Endothelial cell of umbilical vein (primary cell): ENCODE data around the gene SLC13A1. TPM values are rescaled to one million over a fixed set of nuclear protein-coding genes. Genes with fewer than 3 reads are reported as not detected.

Experiments
- BruUV-seq: library from RNA; stranded (reverse); fragments of 400-500 nt; replicated peaks from 2 replicates; lab custom pipeline; 2021; lab: Mats Ljungman, UMichigan
- CTCF ChIA-PET: fragments of 300-600, 350-600 bp; sonication (Branson Sonifier 250); formaldehyde crosslinking; loops from one replicate; lab custom pipeline; 2021; ENCODE audit warnings: antibody characterized with exemption, inconsistent platforms; lab: Charles Lee
- POLR2A ChIA-PET: fragments of 300-600, 350-600 bp; sonication (Branson Sonifier 250); formaldehyde crosslinking; loops from one replicate; lab custom pipeline; 2021; ENCODE audit warnings: antibody characterized with exemption, inconsistent platforms; lab: Charles Lee
- DNase-seq: peaks from one replicate; pipeline ENCODE4 v3.0.0-alpha.2; 2011; ENCODE audit warnings: low read depth, low spot score
- FAIRE-seq: peaks from 2 replicates; lab custom pipeline; 2011; peaks lifted over from hg19 to GRCh38; lab: Jason Lieb, UNC
- H2AFZ ChIP-seq: 2 replicates; pipeline ENCODE4 v1.6.0; 2012; ENCODE audit warnings: low read depth, low read length, control low read depth, inconsistent platforms
- H3K27ac ChIP-seq: 2 replicates; pipeline ENCODE4 v1.5.1; 2011; ENCODE audit warnings: low read depth, mild to moderate bottlenecking, control low read depth, low read length, moderate library complexity; ENCODE audit not compliant: insufficient read depth
- H3K27me3 ChIP-seq, 2 experiments: 2 replicates each; pipeline versions ENCODE4 v1.6.0 to v1.6.1; 2011; ENCODE audit warnings: low read length in 2 of 2, mixed read lengths in 1 of 2; ENCODE audit not compliant: control insufficient read depth in 2 of 2, insufficient read depth in 2 of 2
- H3K36me3 ChIP-seq, 2 experiments: 2 replicates in 1 of 2; 3 replicates in 1 of 2; pipeline ENCODE4 v1.5.1; 2011; ENCODE audit warnings: low read length in 2 of 2, mild to moderate bottlenecking in 1 of 2, moderate library complexity in 1 of 2; ENCODE audit not compliant: control insufficient read depth in 2 of 2, insufficient read depth in 2 of 2; ENCODE audit errors: extremely low read depth in 1 of 2
- H3K4me1 ChIP-seq: 3 replicates; pipeline ENCODE4 v1.5.1; 2011; ENCODE audit warnings: mild to moderate bottlenecking, low read length; ENCODE audit not compliant: control insufficient read depth, insufficient read depth; ENCODE audit errors: extremely low read depth
- H3K4me2 ChIP-seq: 2 replicates; pipeline ENCODE4 v1.6.1; 2011; ENCODE audit warnings: low read length, control low read depth, mixed read lengths; ENCODE audit not compliant: insufficient read depth
- H3K4me3 ChIP-seq, 3 experiments: fragments of 200-600 bp in 1 of 3; sonication (generic), shearing (Covaris generic) in 1 of 3; replicated peaks in 1 of 3; 2 replicates each; pipeline ENCODE4 v1.5.1; 2011 to 2016; ENCODE audit warnings: control low read depth in 3 of 3, low read length in 3 of 3, mild to moderate bottlenecking in 2 of 3, inconsistent platforms in 1 of 3, low read depth in 1 of 3, moderate library complexity in 1 of 3; ENCODE audit not compliant: insufficient read depth in 1 of 3
- H3K79me2 ChIP-seq: 2 replicates; pipeline ENCODE4 v1.6.0; 2012; ENCODE audit warnings: low read length, inconsistent platforms; ENCODE audit not compliant: control insufficient read depth, insufficient read depth
- H3K9ac ChIP-seq: replicated peaks from 2 replicates; pipeline ENCODE3; 2011; ENCODE audit warnings: low read length, control low read depth; ENCODE audit not compliant: insufficient read depth; ENCODE audit errors: extremely low read depth
- H3K9me1 ChIP-seq: replicated peaks from 3 replicates; pipeline ENCODE4 v1.6.0; 2011; ENCODE audit warnings: mild to moderate bottlenecking, low read length; ENCODE audit not compliant: control insufficient read depth, insufficient read depth; ENCODE audit errors: extremely low read depth
- H3K9me3 ChIP-seq: replicated peaks from 2 replicates; pipeline ENCODE4 v1.5.1; 2012; ENCODE audit warnings: low read length, inconsistent platforms; ENCODE audit not compliant: control insufficient read depth, insufficient read depth
- H4K20me1 ChIP-seq: replicated peaks from 2 replicates; pipeline ENCODE3; 2011; ENCODE audit warnings: mild to moderate bottlenecking, low read length; ENCODE audit not compliant: control insufficient read depth, insufficient read depth; ENCODE audit errors: extremely low read depth
- EZH2 ChIP-seq: IDR thresholded peaks from 2 replicates; pipeline ENCODE4 v1.6.1; 2012; ENCODE audit warnings: borderline replicate concordance, low read depth, mild to moderate bottlenecking, moderate library complexity, low read length, inconsistent platforms; ENCODE audit not compliant: severe bottlenecking
- FOS ChIP-seq: IDR thresholded peaks from 2 replicates; pipeline ENCODE4 v1.6.1; 2011; ENCODE audit warnings: mild to moderate bottlenecking, low read length, moderate library complexity, borderline replicate concordance; ENCODE audit not compliant: insufficient read depth
- GATA2 ChIP-seq: IDR thresholded peaks from 2 replicates; pipeline ENCODE4 v1.7.0; 2011; ENCODE audit warnings: low read depth, mild to moderate bottlenecking, moderate library complexity, mixed read lengths, low read length; ENCODE audit not compliant: insufficient read length, insufficient read depth
- JUN ChIP-seq: IDR thresholded peaks from 2 replicates; pipeline ENCODE4 v1.6.1; 2011; ENCODE audit warnings: borderline replicate concordance, low read depth; ENCODE audit not compliant: insufficient read length, insufficient read depth
- MAX ChIP-seq: IDR thresholded peaks from 2 replicates; pipeline ENCODE4 v1.6.1; 2011; ENCODE audit not compliant: insufficient read depth, insufficient read length
- MYC ChIP-seq: IDR thresholded peaks from one replicate; pipeline ENCODE4 v1.6.1; 2011; ENCODE audit warnings: mild to moderate bottlenecking, low read depth, low read length
- POLR2A ChIP-seq: IDR thresholded peaks from 2 replicates; pipeline ENCODE4 v1.6.1; 2012; ENCODE audit warnings: low read depth, mild to moderate bottlenecking, control low read depth, low read length
- POLR2AphosphoS5 ChIP-seq: IDR thresholded peaks from 2 replicates; pipeline ENCODE4 v1.6.1; 2012; ENCODE audit warnings: low read depth, mild to moderate bottlenecking, control low read depth, low read length, moderate library complexity; ENCODE audit not compliant: insufficient read depth
- dilution Hi-C: fragments of 300-500 bp; cut with MboI; formaldehyde crosslinking; loops from one replicate; pipeline ENCODE4 v1.15.0; 2019; ENCODE audit warnings: low sequenced_read_pairs; ENCODE audit not compliant: extremely low pct_ligation_motif_present
- intact Hi-C: fragments of 100-400 bp; cut with micrococcal nuclease; formaldehyde crosslinking; loops from one replicate; pipeline ENCODE4 v1.10.0; 2022
- polyA plus RNA-seq, 4 experiments: library from polyadenylated mRNA; depleted of rRNA in 3 of 4; stranded (reverse) in 3 of 4; unstranded in 1 of 4; fragments of >200 nt; gene quantifications; 2 replicates each; pipeline versions ENCODE4 v1.2.1 to v1.2.3, GENCODE V29; 2011 to 2012; ENCODE audit warnings: missing spikeins in 1 of 4
- total RNA-seq: library from RNA; stranded (reverse); gene quantifications from 2 replicates; pipeline ENCODE4 v1.2.3, GENCODE V29; 2021
- TF ChIP-seq, protein P1 (sequence below), 2 donors: IDR thresholded peaks; 1 replicate in 1 of 2; 2 replicates in 1 of 2; pipeline ENCODE4 v1.5.1; 2011; ENCODE audit warnings: low read length in 2 of 2, mild to moderate bottlenecking in 2 of 2, moderate library complexity in 2 of 2, control low read depth in 1 of 2, inconsistent platforms in 1 of 2, low read depth in 1 of 2; ENCODE audit not compliant: insufficient read depth in 1 of 2; ENCODE audit errors: extremely low read depth in 1 of 2

SLC13A1 gene
- total and polyA plus RNA-seq, 2 donors (not counting 3 experiments of a cell fraction or from before 2014, with no cell fraction given) = not detected

- CTCF ChIA-PET = no interaction called here
- dilution Hi-C loops = no loop called here
Measured at GRCh38 chr7:123220396-123220795, 20.6 kb upstream of the SLC13A1 start.

DNA sequence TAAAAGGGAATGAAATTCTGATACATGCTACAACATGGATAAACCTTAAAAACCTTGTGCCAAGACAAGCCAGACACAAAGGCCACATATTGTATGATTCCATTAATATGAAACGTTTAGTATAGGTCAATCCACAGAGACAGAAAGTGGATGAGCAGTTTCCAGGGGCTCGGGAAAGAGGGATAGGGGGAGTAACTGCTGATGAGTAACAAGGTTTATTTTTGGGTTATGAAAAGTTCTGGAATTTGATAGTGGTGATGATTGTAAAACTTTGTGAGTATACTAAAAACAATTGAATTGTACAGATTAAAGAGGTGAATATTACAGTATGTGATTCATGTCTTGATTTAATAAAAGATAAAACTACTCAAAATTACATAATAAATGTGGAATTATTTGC is 19.1 kb upstream of the SLC13A1 start:
- DNase-seq (no peak), FAIRE-seq (no peak)
- Histone ChIP-seq H2AFZ (no peak overlapping the region), H3K9me3 (no peaks in the 10 kb centered on the region), H3K9ac (no peak overlapping the region), H3K79me2 (no peaks in the 10 kb centered on the region), H3K27ac (no peak overlapping the region), H4K20me1 (no peaks in the 10 kb centered on the region), H3K36me3 (no peaks in the 10 kb centered on the region), H3K4me2 (no peak overlapping the region), H3K27me3 (no peaks in the 10 kb centered on the region), H3K4me3 (no peak overlapping the region), H3K9me1 (no peaks in the 10 kb centered on the region), H3K4me1 (no peaks in the 10 kb centered on the region)
- CTCF ChIA-PET = no interaction called here
- dilution Hi-C loops (no loop called here), intact Hi-C loops (no loop called here)
- POLR2A ChIA-PET = no interaction called here
- no peak for TF ChIP-seq POLR2A
- TF ChIP-seq MAX = no peak
- TF ChIP-seq MYC = no peak
- no peak for TF ChIP-seq EZH2
- TF ChIP-seq JUN = no peak
- TF ChIP-seq GATA2 = no peak
- TF ChIP-seq, protein P1, sequence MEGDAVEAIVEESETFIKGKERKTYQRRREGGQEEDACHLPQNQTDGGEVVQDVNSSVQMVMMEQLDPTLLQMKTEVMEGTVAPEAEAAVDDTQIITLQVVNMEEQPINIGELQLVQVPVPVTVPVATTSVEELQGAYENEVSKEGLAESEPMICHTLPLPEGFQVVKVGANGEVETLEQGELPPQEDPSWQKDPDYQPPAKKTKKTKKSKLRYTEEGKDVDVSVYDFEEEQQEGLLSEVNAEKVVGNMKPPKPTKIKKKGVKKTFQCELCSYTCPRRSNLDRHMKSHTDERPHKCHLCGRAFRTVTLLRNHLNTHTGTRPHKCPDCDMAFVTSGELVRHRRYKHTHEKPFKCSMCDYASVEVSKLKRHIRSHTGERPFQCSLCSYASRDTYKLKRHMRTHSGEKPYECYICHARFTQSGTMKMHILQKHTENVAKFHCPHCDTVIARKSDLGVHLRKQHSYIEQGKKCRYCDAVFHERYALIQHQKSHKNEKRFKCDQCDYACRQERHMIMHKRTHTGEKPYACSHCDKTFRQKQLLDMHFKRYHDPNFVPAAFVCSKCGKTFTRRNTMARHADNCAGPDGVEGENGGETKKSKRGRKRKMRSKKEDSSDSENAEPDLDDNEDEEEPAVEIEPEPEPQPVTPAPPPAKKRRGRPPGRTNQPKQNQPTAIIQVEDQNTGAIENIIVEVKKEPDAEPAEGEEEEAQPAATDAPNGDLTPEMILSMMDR (IDR thresholded peaks at IDR 0.05; ENCODE audit: extremely low read depth in 1 of 2, insufficient read depth in 1 of 2, low read depth in 1 of 2, low read length in 2 of 2) = no peak
- TF ChIP-seq POLR2AphosphoS5 = no peak
- TF ChIP-seq FOS = no peak
- BruUV-seq = no TSS peak

More at GRCh38 chr7:123220396-123220795, 20.6 kb upstream of the SLC13A1 start:
- Histone ChIP-seq H3K27me3 (no peaks in the 10 kb centered on the region), H3K9ac (no peak overlapping the region), H2AFZ (no peak overlapping the region), H3K36me3 (no peaks in the 10 kb centered on the region), H3K79me2 (no peaks in the 10 kb centered on the region), H3K27ac (no peak overlapping the region), H3K9me3 (no peaks in the 10 kb centered on the region), H4K20me1 (no peaks in the 10 kb centered on the region), H3K9me1 (no peaks in the 10 kb centered on the region), H3K4me1 (no peaks in the 10 kb centered on the region), H3K4me3 (no peak overlapping the region), H3K4me2 (no peak overlapping the region)
- no TSS peak for BruUV-seq
- FAIRE-seq (no peak), DNase-seq (peak; percentile 59)
- POLR2A ChIA-PET = no interaction called here
- no peak for TF ChIP-seq POLR2AphosphoS5
- TF ChIP-seq EZH2 = no peak
- no peak for TF ChIP-seq JUN
- TF ChIP-seq POLR2A = no peak
- TF ChIP-seq, protein P1 (IDR thresholded peaks at IDR 0.05; ENCODE audit: extremely low read depth in 1 of 2, insufficient read depth in 1 of 2, low read depth in 1 of 2, low read length in 2 of 2) = no peak
- no peak for TF ChIP-seq GATA2
- intact Hi-C loops = no loop called here
